Measurements from ENCODE around the gene SVIL.
A peak's percentile ranks its signal among the peaks of the same experiment; 100 is the strongest.
"Not testable (repeated sequence)": the region's sequence is repeated elsewhere in the genome, so short reads cannot be mapped to it uniquely, and the experiment has no call there.

The SVIL gene

GRCh38 chr10:29570248-29570647, 64.5 kb downstream of the SVIL start:
- not testable (repeated sequence) for DNase-seq

GRCh38 chr10:29569795-29570194, 65.0 kb downstream of the SVIL start:
- no peak for DNase-seq

DNA sequence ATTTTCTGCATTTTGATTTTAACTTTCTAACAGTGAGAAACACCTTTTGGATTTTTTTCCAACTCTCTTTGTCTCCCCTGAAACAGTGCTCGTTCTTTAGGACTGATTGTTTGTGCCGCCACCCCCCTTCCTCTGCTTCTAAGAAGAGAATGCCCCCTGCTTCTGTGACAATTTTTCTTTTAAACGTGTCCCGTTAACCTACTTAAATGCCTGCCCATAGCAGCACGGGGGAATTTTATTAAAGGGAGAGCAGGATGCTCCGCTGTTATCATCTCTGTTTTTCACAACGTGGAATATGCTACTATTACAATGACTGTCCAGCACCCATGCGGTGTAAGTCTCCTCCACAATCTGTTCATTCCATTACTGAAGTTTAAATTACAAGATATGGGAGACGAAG, 67.8 kb downstream of the SVIL start:
- DNase-seq = no peak

GRCh38 chr10:29566209-29566608, 68.6 kb downstream of the SVIL start:
- not testable (repeated sequence) for DNase-seq

GRCh38 chr10:29563420-29564035, 71.2 kb downstream of the SVIL start:
- DNase-seq = no peak

DNA sequence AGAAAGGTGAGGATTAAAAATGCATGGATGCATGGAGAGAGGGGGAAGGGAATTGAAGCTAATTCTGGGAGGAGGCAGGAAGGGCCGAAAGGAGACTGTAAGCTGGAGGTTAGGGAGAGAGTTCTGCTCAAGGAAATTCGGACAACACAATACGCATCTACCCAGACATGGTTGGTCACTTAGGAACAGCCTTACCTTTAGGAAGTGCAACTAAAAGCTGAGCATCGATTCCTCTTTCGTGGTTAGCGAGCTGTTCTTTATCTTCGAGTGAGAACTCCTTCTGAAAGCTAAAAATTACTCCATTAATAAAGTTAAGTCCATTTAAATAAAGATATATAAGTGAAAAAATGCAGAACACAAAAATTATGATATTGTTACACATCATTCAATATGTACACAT, 71.8 kb downstream of the SVIL start:
- DNase-seq = not testable (repeated sequence)

DNA sequence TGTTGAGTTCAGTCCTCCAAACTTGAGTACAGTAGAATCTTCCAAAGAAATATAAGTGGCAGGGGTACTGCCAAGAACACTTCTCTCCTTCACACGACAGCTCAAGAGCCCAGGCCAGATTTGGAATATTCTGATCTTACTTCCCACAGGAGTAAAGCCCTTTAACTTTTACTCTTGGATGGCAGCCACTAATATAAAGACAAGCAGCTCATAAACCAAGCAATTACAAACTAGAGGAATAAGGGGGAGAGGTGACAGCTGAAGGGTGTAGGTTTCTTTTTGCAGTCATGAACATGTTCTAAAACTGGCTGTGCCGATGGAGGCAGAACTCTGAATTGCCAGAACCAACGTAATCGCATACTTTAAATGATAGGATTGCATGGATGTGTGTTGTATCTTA, 74.8 kb downstream of the SVIL start:
- no peak for DNase-seq

DNA sequence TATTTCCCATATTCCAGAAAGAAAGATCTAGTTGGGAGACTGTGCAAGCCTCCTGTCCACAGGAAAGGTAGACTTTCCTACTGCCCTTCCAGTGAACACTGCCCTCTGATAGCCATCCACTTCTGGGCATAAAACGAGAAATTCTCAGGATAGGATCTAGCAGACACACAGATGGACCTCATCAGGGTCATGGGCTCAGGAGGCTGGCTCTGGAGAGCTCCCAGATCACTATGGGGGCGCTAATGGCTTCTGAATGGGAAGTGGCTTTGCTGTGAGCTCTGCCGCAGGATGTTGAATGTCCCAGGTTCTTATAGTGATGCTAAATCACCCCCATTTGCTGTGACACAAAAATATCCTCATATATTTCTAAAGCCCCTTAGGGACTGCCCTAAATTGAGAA, 77.1 kb downstream of the SVIL start:
- DNase-seq = no peak

DNA sequence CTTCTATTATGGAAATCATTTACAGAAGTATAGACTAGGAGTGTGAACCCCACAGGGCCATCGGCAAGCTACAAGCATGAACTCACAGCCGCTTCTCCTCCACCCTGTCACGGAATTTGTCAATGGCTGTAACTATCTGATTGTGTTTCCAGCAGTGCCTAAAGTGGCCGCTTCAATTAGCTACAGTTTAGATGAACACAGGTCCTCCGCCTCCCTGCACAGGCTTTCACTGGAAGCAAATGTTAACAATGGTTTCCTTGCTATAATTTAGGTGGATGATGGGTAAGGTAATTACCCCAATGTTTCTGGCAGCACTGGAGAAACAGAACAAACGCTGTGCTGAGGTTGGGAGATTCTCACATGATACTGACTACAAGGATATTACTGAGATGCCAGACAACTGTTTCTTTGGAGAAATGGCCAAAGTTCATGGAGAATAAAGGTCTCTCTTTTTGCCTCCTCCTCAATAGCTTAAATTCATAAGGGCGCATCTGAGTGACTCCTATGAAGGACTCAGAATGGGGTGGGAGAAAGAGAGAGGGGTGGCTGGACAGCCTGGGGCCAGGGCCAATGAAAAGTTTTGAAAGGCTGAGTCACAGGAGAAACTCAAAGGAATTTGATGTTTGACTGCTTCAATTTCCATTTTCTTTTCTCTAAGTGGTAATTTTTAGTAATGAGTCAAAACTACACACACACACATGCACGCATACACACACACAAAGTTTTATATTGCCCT, 78.9 kb downstream of the SVIL start:
- DNase-seq = no peak

- DNase-seq = no peak
Observed at GRCh38 chr10:29555091-29555745, 79.6 kb downstream of the SVIL start.

DNA sequence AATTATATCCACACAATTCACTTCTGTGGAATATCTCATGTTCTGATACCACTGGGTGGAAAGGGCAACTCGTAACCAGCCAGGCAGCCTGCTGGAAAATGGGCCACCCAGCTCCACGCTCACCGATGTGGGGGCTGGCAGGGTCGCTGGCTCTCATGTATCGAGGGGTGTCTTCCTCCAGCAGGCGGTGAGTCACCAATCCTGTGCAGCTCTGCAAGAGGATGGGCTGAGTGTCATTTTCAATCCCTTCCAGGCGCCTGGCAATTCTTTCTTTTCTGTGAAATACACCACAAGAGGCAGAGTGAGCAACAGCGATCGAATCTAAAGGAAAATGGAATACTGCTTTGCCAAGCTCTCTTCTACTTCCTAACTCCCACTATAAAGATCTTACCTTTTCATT, 80.1 kb downstream of the SVIL start:
- DNase-seq = peak; percentile 45 to 47

DNA sequence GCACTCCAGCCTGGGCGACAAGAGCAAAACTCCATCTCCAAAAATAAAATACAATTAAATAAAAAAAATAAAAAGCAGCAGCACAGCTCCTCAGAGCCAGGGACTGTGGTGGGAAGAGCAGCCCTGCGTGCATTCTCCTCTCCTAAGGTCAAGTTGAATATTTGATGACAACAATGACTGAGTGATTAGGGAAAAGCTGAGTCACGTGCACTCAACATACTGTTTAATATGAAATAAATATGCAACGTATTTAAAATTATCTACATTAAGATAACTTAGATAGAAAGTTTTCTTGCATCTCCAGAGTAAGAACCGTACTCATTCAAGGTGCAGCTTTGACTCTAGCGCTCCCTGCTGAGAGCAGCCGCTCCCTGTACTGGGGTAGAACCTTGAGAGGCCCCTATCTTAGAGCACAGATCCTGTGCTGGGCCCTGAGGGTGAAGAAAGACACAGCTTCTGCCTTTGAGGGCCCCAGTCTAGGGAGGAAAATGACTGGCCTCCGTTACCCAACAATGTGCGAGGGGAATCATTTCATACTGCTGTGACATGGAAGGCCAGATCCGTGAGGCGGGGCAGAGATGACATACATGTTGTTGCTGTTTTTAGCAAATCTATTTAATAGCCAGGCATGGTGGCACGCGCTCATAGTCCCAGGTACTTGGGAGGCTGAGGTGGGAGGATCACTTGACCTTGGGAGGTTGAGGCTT, 81.1 kb downstream of the SVIL start:
- no peak for DNase-seq

DNA sequence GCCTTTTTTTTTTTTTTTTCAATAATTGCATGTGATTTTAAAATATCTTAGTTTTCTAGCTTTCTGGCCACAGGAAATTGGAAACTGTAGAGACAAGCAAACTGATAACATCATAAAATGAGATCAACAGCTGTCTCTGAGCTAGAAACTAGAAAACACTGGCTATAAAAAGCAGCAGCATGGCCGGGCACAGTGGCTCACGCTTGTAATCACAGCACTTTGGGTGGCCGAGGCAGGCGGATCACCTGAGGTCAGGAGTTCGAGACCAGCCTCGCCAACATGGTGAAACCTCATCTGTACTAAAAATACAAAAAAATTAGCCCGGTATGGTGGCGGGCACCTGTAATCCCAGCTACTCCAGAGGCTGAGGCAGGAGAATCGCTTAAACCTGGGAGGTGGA, 81.7 kb downstream of the SVIL start:
- not testable (repeated sequence) for DNase-seq

- DNase-seq = not testable (repeated sequence)
Observed at GRCh38 chr10:29549493-29549892, 85.3 kb downstream of the SVIL start.

- DNase-seq = no peak
Observed at GRCh38 chr10:29546773-29547313, 87.9 kb downstream of the SVIL start.

- DNase-seq = no peak
Observed at GRCh38 chr10:29545122-29545521, 89.6 kb downstream of the SVIL start.

GRCh38 chr10:29543715-29544114, 91.1 kb downstream of the SVIL start:
- DNase-seq = no peak

- DNase-seq = no peak
Observed at GRCh38 chr10:29542723-29543122, 92.0 kb downstream of the SVIL start.

- no peak for DNase-seq
Observed at GRCh38 chr10:29541422-29542210, 93.2 kb downstream of the SVIL start.

DNA sequence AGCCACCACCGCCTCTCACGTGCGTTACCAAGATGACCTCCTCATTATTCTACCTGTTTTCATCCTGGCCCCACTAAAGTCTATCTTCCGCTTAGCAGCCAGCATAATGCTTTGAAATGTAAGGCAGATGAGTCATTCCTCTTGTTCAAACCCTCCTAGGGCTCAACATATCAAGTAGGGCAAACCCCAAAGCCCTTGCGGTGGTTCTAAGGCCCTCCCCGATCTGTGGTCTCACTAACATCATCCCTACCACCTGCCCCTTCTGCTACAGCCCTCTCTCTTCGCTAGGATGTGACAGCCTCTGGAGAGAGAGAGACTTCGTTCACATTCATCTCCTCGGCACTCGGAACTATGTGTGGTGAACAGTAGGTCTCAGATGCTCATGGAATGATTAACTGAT, 94.8 kb downstream of the SVIL start:
- no peak for DNase-seq

DNA sequence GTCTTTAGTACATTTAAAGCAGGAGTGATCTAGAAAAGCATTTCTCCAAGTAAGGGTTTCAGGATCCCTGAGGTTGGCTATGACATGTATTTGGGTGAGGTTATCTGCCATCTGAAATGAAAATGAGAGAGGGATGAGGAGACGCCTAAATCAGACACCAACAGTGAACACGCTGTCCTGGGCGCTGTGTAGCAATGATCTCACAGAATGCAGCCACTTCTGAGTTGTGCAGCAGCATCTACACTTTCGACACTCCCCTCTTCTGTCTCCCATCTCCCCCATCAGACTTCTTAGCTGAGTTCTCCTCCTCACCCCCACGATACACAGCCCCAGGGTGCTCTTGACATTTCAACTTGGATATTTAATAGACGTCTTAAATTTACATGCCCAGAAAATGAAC, 95.4 kb downstream of the SVIL start:
- DNase-seq = no peak

- no peak for DNase-seq
Observed at GRCh38 chr10:29537799-29538198, 97.0 kb downstream of the SVIL start.

Measured in Kasumi-1 (cell line).